GM19463 (cell line): ENCODE measurements around the gene MYRF.

Experiments used
- ATAC-seq: cut with Tn5 transposase; IDR thresholded peaks from one replicate; pipeline ENCODE4 v1.9.1; 2021; ENCODE audit warnings: mild to moderate bottlenecking, moderate library complexity; ENCODE audit not compliant: unreplicated experiment

The MYRF gene

GRCh38 chr11:61837411-61838005, 85.1 kb downstream of the MYRF start:
- no peak for ATAC-seq
